ENCODE results near the gene HMCN2.
A peak's percentile ranks its signal among the peaks of the same experiment; 100 is the strongest.
"Not testable (repeated sequence)": the region's sequence is repeated elsewhere in the genome, so short reads cannot be mapped to it uniquely, and the experiment has no call there.

The HMCN2 gene

GRCh38 chr9:130239741-130240241 lies 25.8 kb upstream of the HMCN2 start:
- DNase-seq (ENCODE audit: low read depth in 4 of 4, low spot score in 1 of 4) = peak in 3 of 4 experiments; percentile 24 to 50 (median 37)

- no peak for DNase-seq (ENCODE audit: low read depth in 4 of 4, low spot score in 1 of 4)
Observed at GRCh38 chr9:130240410-130241197, 25.0 kb upstream of the HMCN2 start.

DNA sequence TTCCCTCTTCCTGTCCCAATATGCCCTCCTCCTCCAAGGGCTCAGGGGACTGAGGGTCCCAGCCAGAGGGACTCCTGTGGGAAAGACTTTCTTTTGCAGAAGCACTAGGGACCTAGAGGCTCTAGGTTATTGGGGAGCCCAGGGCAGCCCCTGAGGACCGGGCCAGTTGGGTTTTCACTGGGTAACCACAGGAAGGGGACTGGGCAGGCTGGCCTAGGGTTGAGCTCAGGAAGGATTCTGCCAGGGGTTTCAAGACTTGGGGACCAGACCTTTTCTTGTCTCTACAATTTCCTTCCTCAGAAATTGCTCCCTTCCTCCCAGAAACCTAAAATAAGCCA lies 24.4 kb upstream of the HMCN2 start:
- DNase-seq (ENCODE audit: low read depth in 4 of 4, low spot score in 1 of 4) = no peak

GRCh38 chr9:130242270-130243014 lies 23.1 kb upstream of the HMCN2 start:
- DNase-seq (ENCODE audit: low read depth in 4 of 4, low spot score in 1 of 4) = no peak

DNA sequence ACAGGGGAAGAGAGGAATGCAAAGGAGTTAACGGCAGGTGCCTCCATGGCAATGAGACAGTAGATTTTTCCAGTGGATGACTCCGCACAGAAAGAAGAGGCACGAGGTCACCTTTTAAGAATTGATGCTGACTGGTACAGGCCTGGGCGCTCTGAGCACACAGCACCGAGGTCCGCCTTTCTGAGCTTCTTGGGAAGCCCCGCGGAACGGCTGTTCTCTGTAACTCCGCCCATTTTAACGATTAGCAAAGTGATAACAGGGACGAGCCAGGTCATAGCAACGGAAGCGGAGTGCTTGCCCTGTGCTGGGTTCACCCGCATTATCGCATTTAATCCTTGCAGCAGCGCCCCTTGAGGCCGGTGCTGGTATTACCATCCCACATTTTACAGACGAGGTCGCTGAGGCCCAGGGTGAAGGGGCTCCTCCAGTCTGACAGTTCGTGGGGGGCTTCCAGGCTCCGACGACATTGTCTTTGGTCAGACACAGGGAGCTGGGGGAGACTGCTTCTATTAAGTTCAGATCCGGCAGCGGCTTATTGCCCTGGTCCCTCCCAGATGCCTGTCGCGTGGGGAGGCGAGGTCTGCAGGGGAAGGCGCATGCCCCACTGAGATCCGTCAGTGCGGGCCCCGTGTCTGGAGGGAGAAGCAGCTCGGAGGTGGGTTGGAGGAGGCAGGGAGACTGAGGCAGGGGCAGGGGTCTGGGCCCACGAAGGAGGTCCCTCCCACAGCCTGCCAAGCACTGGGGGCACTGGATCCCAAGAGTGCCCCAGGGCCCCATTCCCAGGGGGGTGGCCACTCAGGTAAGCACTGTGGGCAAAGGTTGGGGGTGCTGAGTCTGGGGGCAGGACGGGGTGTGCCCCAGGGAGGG lies 22.3 kb upstream of the HMCN2 start:
- peak; percentile 59 to 82 (median 71) for DNase-seq (ENCODE audit: low read depth in 4 of 4, low spot score in 1 of 4)

DNA sequence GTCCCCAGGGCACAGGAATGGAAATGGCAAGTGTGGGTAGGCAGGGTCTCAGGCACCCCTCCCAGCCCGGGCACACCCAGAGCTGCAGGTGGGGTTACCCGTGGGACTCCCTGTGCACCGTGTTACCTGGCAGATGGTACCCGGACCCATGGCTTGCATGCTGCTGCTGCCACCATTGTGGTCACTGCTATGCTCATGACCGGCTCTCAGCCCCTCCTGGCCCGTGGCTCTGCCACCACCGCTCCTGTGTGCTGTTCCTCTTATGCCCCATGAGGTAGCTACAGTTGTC lies 21.7 kb upstream of the HMCN2 start:
- no peak for DNase-seq (ENCODE audit: low read depth in 4 of 4, low spot score in 1 of 4)

- DNase-seq (ENCODE audit: low read depth in 4 of 4, low spot score in 1 of 4) = no peak
Observed at GRCh38 chr9:130244548-130245165, 20.9 kb upstream of the HMCN2 start.

DNA sequence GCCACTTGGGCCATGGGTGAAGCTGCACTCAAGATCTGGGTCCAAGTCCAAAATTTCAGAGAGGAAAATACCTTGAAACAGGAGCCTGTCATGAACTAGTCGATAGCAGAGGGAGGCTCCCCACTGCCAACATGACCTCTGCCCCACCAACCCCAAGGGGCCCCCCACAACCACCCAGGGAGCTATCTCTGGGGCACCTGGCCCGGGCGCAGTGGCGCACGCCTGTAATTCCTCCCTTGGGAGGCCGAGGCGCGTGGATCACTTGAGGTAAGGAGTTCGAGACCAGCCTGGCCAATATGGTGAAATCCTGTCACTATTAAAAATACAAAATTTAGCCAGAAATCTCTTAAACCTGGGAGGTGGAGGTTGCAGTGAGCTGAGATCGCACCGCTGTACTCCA lies 20.1 kb upstream of the HMCN2 start:
- no peak for DNase-seq (ENCODE audit: low read depth in 4 of 4, low spot score in 1 of 4)

DNA sequence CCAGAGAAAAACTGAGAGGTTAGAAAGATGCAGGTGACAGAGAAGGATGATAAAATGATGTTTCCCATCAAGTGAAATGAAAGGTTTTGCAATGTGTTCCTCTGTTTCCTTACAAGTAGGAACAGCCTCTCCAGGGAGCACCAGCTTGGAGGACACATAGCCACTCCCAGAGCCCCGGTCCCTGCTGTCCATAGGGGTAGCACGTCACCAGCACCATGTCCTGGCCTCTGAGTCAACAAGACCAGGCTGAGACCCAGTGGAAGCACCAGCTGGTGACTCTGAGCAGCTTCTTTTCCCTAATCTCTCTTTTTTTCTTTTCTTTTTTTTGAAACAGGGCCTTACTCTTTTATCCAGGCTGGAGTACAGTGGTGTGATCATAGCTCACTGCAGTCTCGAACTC lies 19.4 kb upstream of the HMCN2 start:
- no peak for DNase-seq (ENCODE audit: low read depth in 4 of 4, low spot score in 1 of 4)

DNA sequence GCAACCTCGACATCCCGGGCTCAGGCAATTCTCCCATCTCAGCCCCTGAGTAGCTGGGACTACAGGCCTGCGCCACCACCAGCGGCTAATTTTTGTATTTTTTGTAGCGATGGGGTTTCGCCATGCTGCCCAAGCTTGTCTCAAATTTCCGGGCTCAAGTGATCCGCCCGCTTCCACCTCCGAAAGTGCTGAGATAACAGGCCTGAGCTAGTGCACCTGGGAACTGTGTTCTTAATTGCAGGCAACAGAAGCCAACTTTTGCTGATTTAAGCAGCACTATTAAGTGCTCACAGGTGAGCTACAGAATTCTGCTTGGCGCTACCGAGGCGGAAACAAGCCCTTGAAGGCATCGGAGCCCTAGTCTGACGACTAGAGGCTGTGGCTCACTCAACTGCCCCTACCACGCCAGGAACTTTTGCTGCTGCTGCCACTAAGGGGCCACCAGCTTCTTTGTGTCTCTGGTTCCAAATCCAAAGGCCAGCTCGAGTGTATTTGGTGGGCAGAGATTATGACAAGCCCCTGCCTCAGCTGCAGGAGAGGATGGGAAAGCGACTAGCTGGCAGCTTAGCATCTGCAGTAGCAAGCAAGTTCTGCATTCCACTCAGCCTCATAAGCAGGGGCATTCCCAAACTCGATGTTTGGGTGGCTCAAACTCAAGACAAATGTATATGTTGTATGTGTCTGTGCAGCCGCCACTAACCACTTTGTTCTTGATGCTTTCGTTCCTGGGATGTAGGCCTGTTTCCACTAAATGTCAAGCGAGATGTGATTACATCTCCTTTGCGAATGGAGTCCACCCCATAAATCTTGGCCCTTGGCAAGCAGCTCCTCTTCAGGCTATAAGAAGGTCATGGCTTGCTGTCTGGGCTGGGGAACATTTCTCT lies 10.6 kb upstream of the HMCN2 start:
- no peak for DNase-seq (ENCODE audit: low read depth in 4 of 4, low spot score in 1 of 4)

DNA sequence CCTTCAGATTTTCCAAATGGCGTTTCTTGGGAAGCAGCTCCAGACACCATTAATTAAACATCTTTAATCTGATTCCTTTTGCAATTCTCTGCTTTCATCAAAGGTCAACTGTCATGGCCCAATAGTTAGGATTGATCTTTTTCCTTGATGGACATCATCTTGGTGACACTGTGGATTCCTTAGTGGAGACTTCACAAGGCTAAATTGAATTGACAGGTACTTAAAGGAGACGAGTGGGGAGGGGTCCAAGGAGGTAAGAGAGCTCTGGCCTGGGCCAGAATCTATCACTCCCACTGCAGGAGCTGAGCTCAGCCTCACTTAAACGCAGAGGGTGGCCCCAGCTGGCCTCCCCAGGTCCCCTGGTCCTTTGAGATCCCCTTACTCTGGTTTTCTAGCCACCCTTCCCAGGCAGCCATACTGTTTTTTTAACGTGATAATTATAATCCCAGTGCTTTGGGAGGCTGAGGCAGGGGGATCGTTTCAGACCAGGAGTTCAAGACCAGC lies 9.9 kb upstream of the HMCN2 start:
- no peak for DNase-seq (ENCODE audit: low read depth in 4 of 4, low spot score in 1 of 4)

DNA sequence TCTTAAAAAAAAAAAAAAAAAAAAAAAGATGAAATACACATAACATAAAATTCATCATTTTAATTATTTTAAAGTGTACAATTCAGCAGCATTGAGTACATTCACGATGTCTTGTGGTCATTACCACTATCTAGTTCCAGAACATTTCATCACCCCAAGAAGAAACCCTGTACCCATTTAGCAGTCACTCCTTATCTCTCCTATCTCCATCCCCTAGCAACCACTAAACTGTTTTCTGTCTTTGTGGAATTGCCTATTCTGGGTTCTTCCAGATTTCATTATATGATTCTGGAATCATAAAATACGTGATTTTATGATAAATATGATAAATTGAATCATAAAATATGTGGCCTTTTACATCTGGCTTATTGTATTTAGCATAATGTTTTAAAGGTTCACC lies 8.9 kb upstream of the HMCN2 start:
- DNase-seq (ENCODE audit: low read depth in 4 of 4, low spot score in 1 of 4) = no peak

DNA sequence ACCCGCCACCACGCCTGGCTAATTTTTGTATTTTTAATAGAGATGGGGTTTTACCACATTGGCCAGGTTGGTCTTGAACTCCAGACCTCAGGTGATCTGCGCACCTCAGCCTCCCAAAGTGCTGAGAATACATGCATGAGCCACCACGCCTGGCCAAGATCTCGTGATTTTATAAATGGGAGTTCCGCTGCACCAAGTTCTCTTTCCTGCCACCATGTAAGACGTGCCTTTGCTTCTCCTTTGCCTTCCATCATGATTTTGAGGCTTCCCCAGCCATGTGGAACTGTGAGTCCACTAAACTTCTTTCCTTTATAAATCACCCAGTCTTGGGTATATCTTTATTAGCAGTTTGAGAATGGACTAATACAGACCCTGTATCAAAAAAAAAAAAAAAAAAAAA lies 7.4 kb upstream of the HMCN2 start:
- not testable (repeated sequence) for DNase-seq (ENCODE audit: low read depth in 4 of 4, low spot score in 1 of 4)

GRCh38 chr9:130259044-130259443 lies 6.5 kb upstream of the HMCN2 start:
- DNase-seq (ENCODE audit: low read depth in 4 of 4, low spot score in 1 of 4) = no peak

DNA sequence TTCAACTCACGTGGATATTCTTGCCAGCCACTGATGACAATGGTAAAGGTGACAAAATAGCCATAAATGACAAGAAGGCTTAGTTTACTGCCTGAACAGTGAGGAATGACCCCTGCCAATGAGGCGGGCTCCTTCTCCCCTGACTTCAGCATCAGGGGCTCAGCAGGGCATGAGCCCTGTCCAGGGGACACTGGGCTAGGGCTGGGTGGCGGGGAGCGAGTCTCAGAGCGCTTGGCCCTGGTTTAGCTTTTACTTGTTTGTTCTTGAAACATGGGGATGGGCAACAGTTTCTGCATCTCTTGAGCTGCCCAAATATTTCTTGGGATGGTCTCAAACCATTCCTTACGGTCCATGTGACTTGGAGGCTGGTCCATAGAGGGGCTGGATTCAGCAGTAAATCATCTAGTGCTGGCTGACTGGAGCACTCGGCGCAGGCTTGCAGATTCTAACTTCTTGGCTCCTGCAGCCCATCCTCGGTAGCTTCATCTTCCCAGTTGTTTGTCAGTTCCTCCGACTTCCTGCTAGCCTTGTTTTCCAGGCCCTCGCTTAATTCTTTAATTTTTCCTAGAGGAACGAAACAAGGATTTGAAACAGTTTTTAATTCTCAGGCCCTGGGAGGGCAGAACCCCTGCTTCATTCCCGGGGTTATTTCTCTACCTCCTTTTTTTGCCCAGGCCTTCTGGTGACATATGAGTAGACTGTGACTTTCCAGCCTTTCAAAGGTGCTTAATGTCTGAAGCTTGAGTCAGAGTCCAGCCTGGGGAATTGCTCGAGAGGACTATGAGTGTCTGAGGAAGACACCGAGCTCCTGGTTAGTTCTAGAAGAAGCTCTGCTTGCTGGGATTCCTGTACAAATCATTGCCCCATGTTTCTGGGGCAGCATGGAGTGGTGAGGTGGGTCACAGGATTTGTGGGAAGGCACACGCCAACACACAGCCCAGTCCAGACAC lies 4.5 kb upstream of the HMCN2 start:
- DNase-seq (ENCODE audit: low read depth in 4 of 4, low spot score in 1 of 4) = no peak

DNA sequence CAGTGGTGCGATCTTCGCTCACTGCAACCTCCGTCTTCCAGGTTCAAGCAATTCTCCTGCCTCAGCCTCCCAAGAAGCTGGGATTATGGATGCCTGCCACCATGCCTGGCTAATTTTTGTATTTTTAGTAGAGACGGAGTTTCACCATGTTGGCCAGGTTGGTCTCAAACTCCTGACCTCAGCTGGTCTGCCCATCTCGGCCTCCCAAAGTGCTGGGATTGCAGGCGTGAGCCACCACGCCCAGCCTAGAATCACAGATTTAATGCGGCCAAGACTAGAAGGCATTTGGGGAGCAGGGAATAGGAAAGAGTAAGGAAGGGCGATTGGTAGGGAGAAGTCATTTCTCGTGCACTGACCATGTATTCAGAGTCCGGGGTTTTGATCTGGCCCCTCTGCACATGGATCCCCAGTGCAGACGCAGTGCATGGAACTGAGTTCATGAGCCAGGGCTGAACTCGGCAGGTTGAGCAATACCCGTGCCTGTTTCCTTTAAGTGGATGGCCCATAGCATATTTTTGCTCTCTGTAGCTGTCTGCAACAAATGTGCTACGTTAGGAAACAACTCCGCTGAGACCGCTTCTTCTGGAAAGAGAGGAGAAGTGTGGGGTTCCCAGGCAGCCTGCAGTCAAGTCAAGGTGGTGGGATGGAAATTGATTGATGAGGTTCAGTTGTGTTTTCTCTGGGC lies 3.4 kb upstream of the HMCN2 start:
- no peak for DNase-seq (ENCODE audit: low read depth in 4 of 4, low spot score in 1 of 4)

GRCh38 chr9:130262771-130263170 lies 2.8 kb upstream of the HMCN2 start:
- no peak for DNase-seq (ENCODE audit: low read depth in 4 of 4, low spot score in 1 of 4)

DNA sequence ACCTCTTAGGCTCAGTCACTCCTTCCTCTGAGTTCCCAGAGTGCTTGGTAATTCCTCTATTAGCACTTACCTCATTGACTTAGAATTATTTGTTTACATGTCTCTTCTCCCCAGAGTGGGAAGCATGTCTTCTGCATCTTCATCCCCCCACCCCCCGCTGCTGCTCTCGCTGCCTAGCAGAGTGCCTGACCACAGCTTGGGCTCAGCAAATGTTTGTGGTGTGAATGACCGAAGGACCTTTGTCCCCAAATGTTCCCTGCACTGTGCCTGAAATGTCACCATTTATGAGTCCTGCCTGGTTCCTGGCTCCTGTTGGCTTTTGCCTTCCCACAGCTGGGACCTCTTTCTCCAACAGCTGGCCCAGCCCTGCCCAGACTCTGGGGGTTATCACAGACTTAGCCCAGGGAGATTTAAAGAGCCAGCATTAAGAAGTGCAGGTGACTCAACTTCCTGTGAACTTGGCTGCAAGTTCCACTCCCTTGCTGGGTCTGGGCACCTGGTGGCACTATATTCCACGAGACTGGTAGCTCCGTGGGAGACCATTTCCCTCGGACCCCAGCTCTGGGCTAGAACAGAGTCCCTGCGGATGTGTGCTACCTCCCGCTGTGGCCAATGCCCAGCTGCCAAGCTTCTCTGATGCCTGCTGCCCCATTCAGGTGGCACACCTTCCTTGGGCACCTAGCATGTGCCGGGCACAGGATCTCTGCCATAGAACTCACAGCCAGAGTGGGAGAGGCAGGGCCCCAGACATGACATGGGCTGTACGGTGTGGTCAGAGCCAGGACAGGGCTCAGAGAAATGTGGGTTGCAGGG lies 1.8 kb upstream of the HMCN2 start:
- no peak for DNase-seq (ENCODE audit: low read depth in 4 of 4, low spot score in 1 of 4)
